ENCODE results near the gene TBC1D5.

DNA sequence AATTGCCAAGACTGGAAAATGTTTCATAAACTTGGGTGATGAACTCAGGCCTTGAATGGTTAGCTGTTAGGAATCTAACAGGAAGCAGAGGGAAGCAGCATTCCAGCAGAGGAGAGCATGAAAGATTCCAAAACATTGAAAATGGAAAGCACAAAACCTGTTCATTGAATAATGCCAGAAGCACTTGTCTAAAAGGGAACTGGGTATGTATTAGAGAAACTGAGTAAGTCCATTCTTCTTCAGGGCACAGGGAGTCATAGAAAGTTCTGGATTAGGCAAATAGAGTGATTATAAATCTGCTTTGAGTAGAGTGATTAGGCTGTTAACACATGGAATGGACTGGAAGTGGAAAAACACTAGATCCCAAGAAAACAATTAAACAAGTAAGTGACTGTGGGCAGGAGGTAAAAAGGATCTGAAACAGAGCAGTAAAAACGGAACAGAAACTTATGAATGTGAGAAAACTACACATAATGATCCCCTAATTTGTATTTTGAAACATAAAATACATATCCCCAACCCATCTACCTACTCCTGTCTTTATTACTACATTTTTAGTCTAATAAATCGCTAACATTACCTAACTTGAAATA is 343.4 kb downstream of the TBC1D5 start:
- TF ChIP-seq, protein P1, sequence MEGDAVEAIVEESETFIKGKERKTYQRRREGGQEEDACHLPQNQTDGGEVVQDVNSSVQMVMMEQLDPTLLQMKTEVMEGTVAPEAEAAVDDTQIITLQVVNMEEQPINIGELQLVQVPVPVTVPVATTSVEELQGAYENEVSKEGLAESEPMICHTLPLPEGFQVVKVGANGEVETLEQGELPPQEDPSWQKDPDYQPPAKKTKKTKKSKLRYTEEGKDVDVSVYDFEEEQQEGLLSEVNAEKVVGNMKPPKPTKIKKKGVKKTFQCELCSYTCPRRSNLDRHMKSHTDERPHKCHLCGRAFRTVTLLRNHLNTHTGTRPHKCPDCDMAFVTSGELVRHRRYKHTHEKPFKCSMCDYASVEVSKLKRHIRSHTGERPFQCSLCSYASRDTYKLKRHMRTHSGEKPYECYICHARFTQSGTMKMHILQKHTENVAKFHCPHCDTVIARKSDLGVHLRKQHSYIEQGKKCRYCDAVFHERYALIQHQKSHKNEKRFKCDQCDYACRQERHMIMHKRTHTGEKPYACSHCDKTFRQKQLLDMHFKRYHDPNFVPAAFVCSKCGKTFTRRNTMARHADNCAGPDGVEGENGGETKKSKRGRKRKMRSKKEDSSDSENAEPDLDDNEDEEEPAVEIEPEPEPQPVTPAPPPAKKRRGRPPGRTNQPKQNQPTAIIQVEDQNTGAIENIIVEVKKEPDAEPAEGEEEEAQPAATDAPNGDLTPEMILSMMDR (IDR thresholded peaks at IDR 0.05; ENCODE audit: low read depth, low read length): no peak
- no peak for TF ChIP-seq POLR2A (IDR thresholded peaks at IDR 0.05; ENCODE audit: extremely low read depth, insufficient read length)

Measured in NB4 (cell line).